Bronchial epithelial cell (primary cell): Measurements from ENCODE around the gene RYR2. TPM values are rescaled to one million over a fixed set of nuclear protein-coding genes. Genes with fewer than 3 reads are reported as not detected.

Source experiments
- DNase-seq: peaks from one replicate; pipeline ENCODE4 v3.0.0-alpha.2; 2010; ENCODE audit warnings: low read depth
- FAIRE-seq: peaks from 2 replicates; lab custom pipeline; 2011; peaks lifted over from hg19 to GRCh38; lab: Jason Lieb, UNC
- H3K27me3 ChIP-seq: 2 replicates; pipeline ENCODE4 v1.5.1; 2011; ENCODE audit warnings: low read length; ENCODE audit not compliant: control insufficient read depth, insufficient read depth
- H3K36me3 ChIP-seq: 2 replicates; pipeline ENCODE4 v1.5.1; 2011; ENCODE audit warnings: low read length; ENCODE audit not compliant: control insufficient read depth, insufficient read depth
- H3K4me3 ChIP-seq: 2 replicates; pipeline ENCODE4 v1.5.1; 2011; ENCODE audit warnings: mild to moderate bottlenecking, low read depth, low read length, control low read depth
- CTCF ChIP-seq: IDR thresholded peaks from 2 replicates; pipeline ENCODE4 v1.5.1; 2011; ENCODE audit warnings: mild to moderate bottlenecking, moderate library complexity, low read length, control low read depth, inconsistent platforms; ENCODE audit not compliant: insufficient read depth, severe bottlenecking
- total RNA-seq: library from RNA; depleted of rRNA; stranded (reverse); fragments of >200 nt; gene quantifications from 2 replicates; pipeline ENCODE4 v1.2.1, GENCODE V29; 2014

RYR2 gene
- total RNA-seq, 1 donor from 2014 or later = not detected

GRCh38 chr1:237134929-237135328 lies 92.9 kb downstream of the RYR2 start:
- FAIRE-seq = no peak
- H3K27me3 ChIP-seq = no peaks in the 10 kb centered on the region

GRCh38 chr1:237138551-237138950 lies 96.6 kb downstream of the RYR2 start:
- no peak for TF ChIP-seq CTCF
- no peak overlapping the region for H3K4me3 ChIP-seq
- DNase-seq (no peak), FAIRE-seq (no peak)
- no peaks in the 10 kb centered on the region for H3K27me3 ChIP-seq
- H3K36me3 ChIP-seq = no peaks in the 10 kb centered on the region

More at GRCh38 chr1:237134929-237135328, 92.9 kb downstream of the RYR2 start:
- H3K36me3 ChIP-seq = no peaks in the 10 kb centered on the region
- no peak for TF ChIP-seq CTCF
- no peak for DNase-seq
- no peak overlapping the region for H3K4me3 ChIP-seq

GRCh38 chr1:237139732-237140131 lies 97.7 kb downstream of the RYR2 start:
- Histone ChIP-seq H3K4me3 (no peak overlapping the region), H3K36me3 (no peaks in the 10 kb centered on the region), H3K27me3 (no peaks in the 10 kb centered on the region)
- no peak for TF ChIP-seq CTCF
- FAIRE-seq = no peak
- no peak for DNase-seq

- no peaks in the 10 kb centered on the region for H3K27me3 ChIP-seq
- no peak overlapping the region for H3K4me3 ChIP-seq
- FAIRE-seq (no peak), DNase-seq (no peak)
- no peak for TF ChIP-seq CTCF
- H3K36me3 ChIP-seq = no peaks in the 10 kb centered on the region
Observed at GRCh38 chr1:237140986-237141385, 99.0 kb downstream of the RYR2 start.

- no peak for TF ChIP-seq CTCF
- H3K27me3 ChIP-seq = no peaks in the 10 kb centered on the region
- DNase-seq (no peak), FAIRE-seq (no peak)
- H3K36me3 ChIP-seq = no peaks in the 10 kb centered on the region
- H3K4me3 ChIP-seq = no peak overlapping the region
Observed at GRCh38 chr1:237141502-237141901, 99.5 kb downstream of the RYR2 start.

- FAIRE-seq = no peak
Observed at GRCh38 chr1:237145379-237146135, 103.6 kb downstream of the RYR2 start.

More at GRCh38 chr1:237145379-237146135, 103.6 kb downstream of the RYR2 start:
- Histone ChIP-seq H3K4me3 (no peak overlapping the region), H3K27me3 (no peaks in the 10 kb centered on the region), H3K36me3 (no peaks in the 10 kb centered on the region)
- no peak for DNase-seq
- TF ChIP-seq CTCF = no peak
